H1 (cell line): Measurements from ENCODE around the gene TAT. TPM values are rescaled to one million over a fixed set of nuclear protein-coding genes. Genes with fewer than 3 reads are reported as not detected.

ENCODE experiments used
- CTCF ChIA-PET: fragments of 300-600 bp; sonication (Branson Sonifier 250); formaldehyde crosslinking; loops from one replicate; lab custom pipeline; 2021; ENCODE audit not compliant: partially characterized antibody; lab: Charles Lee
- POLR2A ChIA-PET: fragments of 300-600 bp; sonication (Branson Sonifier 250); formaldehyde crosslinking; loops from one replicate; lab custom pipeline; 2021; ENCODE audit warnings: inconsistent platforms; ENCODE audit not compliant: partially characterized antibody; lab: Charles Lee
- DNase-seq, 2 experiments: peaks; one replicate each; pipeline versions ENCODE4 v3.0.0 to v3.0.0-alpha.2; 2010 to 2022; ENCODE audit warnings: low spot score in 2 of 2, low read depth in 1 of 2, mixed read lengths in 1 of 2
- FAIRE-seq: peaks from 2 replicates; lab custom pipeline; 2011; peaks lifted over from hg19 to GRCh38; lab: Jason Lieb, UNC
- H2AFZ ChIP-seq: 2 replicates; pipeline ENCODE4 v1.8.1; 2012; ENCODE audit warnings: low read length, inconsistent platforms
- H2AK5ac ChIP-seq: 2 replicates; pipeline ENCODE4 v1.6.1; 2013; ENCODE audit warnings: low read depth, low read length
- H2BK120ac ChIP-seq: replicated peaks from 2 replicates; pipeline ENCODE3; 2013; ENCODE audit warnings: low read depth, low read length, inconsistent platforms
- H2BK12ac ChIP-seq: 2 replicates; pipeline ENCODE4 v1.6.1; 2013; ENCODE audit warnings: low read depth, low read length
- H2BK15ac ChIP-seq: 2 replicates; pipeline ENCODE4 v1.6.1; 2013; ENCODE audit warnings: low read length
- H2BK20ac ChIP-seq: 2 replicates; pipeline ENCODE4 v1.6.1; 2013; ENCODE audit warnings: low read length
- H2BK5ac ChIP-seq: 2 replicates; pipeline ENCODE4 v1.6.1; 2013; ENCODE audit warnings: low read depth, low read length
- H3K14ac ChIP-seq: 2 replicates; pipeline ENCODE4 v1.6.1; 2013; ENCODE audit warnings: inconsistent platforms; ENCODE audit not compliant: insufficient read length
- H3K18ac ChIP-seq: 2 replicates; pipeline ENCODE4 v1.6.1; 2013; ENCODE audit warnings: low read length; ENCODE audit errors: extremely low read depth
- H3K23ac ChIP-seq: 2 replicates; pipeline ENCODE4 v1.6.1; 2013; ENCODE audit warnings: inconsistent platforms; ENCODE audit not compliant: insufficient read length
- H3K23me2 ChIP-seq: 2 replicates; pipeline ENCODE4 v1.6.1; 2013; ENCODE audit warnings: low read depth, low read length
- H3K27ac ChIP-seq: 2 replicates; pipeline ENCODE4 v1.6.1; 2011; ENCODE audit warnings: low read depth, low read length, inconsistent platforms
- H3K27me3 ChIP-seq, 4 experiments: replicated peaks in 1 of 4; 1 replicate in 1 of 4; 2 replicates in 3 of 4; pipeline versions ENCODE4 v1.6.1 to v1.8.1; 2011 to 2013; ENCODE audit warnings: low read length in 3 of 4, mild to moderate bottlenecking in 3 of 4, inconsistent platforms in 2 of 4, mixed read lengths in 2 of 4, moderate library complexity in 1 of 4; ENCODE audit not compliant: control insufficient read depth in 3 of 4, insufficient read depth in 3 of 4; ENCODE audit errors: extremely low read depth in 1 of 4
- H3K36me3 ChIP-seq, 4 experiments: 2 replicates each; pipeline versions ENCODE4 v1.6.1 to v1.8.1; 2011 to 2013; ENCODE audit warnings: mild to moderate bottlenecking in 4 of 4, low read length in 3 of 4, moderate library complexity in 2 of 4, control low read depth in 1 of 4, inconsistent platforms in 1 of 4; ENCODE audit not compliant: insufficient read depth in 4 of 4, control insufficient read depth in 2 of 4
- H3K4ac ChIP-seq: replicated peaks from 2 replicates; pipeline ENCODE3; 2013; ENCODE audit warnings: low read length, low read depth, mixed read lengths, inconsistent platforms; ENCODE audit not compliant: insufficient read length
- H3K4me1 ChIP-seq, 4 experiments: replicated peaks in 1 of 4; 1 replicate in 1 of 4; 2 replicates in 3 of 4; pipeline versions ENCODE4 v1.6.1 to v1.8.1; 2011 to 2013; ENCODE audit warnings: low read length in 3 of 4, inconsistent platforms in 2 of 4, mixed read lengths in 1 of 4; ENCODE audit not compliant: insufficient read depth in 4 of 4, control insufficient read depth in 3 of 4
- H3K4me2 ChIP-seq, 2 experiments: 2 replicates each; pipeline versions ENCODE4 v1.6.1 to v1.8.1; 2011 to 2013; ENCODE audit warnings: low read depth in 2 of 2, low read length in 2 of 2, control low read depth in 1 of 2, inconsistent platforms in 1 of 2, mild to moderate bottlenecking in 1 of 2; ENCODE audit not compliant: insufficient read depth in 1 of 2
- H3K4me3 ChIP-seq, 4 experiments: fragments of 200-600, 300-600 bp in 1 of 4; sonication (generic), shearing (Covaris generic), sonication (Bioruptor Twin) in 1 of 4; 2 replicates each; pipeline versions ENCODE4 v1.5.1 to v1.8.1; 2011 to 2016; ENCODE audit warnings: low read length in 4 of 4, low read depth in 3 of 4, control low read depth in 2 of 4, inconsistent platforms in 2 of 4, mild to moderate bottlenecking in 2 of 4, mixed read lengths in 1 of 4, moderate library complexity in 1 of 4; ENCODE audit not compliant: insufficient read depth in 2 of 4; ENCODE audit errors: extremely low read depth in 1 of 4
- H3K56ac ChIP-seq: replicated peaks from 2 replicates; pipeline ENCODE3; 2013; ENCODE audit warnings: low read depth, mild to moderate bottlenecking, mixed read lengths, low read length, inconsistent platforms; ENCODE audit not compliant: insufficient read length
- H3K79me1 ChIP-seq: 2 replicates; pipeline ENCODE4 v1.6.1; 2013; ENCODE audit warnings: low read depth, low read length, control low read depth
- H3K79me2 ChIP-seq, 2 experiments: 2 replicates each; pipeline versions ENCODE4 v1.6.1 to v1.8.1; 2012 to 2013; ENCODE audit warnings: low read length in 2 of 2, mild to moderate bottlenecking in 2 of 2, inconsistent platforms in 1 of 2; ENCODE audit not compliant: insufficient read depth in 2 of 2, control insufficient read depth in 1 of 2
- H3K9ac ChIP-seq, 4 experiments: replicated peaks in 1 of 4; 1 replicate in 1 of 4; 2 replicates in 3 of 4; pipeline versions ENCODE4 v1.6.1 to v1.8.1; 2011 to 2013; ENCODE audit warnings: low read depth in 3 of 4, low read length in 3 of 4, control low read depth in 2 of 4, mild to moderate bottlenecking in 2 of 4, moderate library complexity in 2 of 4, inconsistent platforms in 1 of 4; ENCODE audit errors: extremely low read depth in 1 of 4
- H3K9me3 ChIP-seq, 2 experiments: 2 replicates each; pipeline versions ENCODE4 v1.6.1 to v1.8.1; 2012 to 2013; ENCODE audit warnings: mild to moderate bottlenecking in 2 of 2, moderate library complexity in 2 of 2, control low read depth in 1 of 2, inconsistent platforms in 1 of 2, low read depth in 1 of 2, low read length in 1 of 2, mixed read lengths in 1 of 2; ENCODE audit not compliant: insufficient read depth in 2 of 2
- H4K20me1 ChIP-seq, 2 experiments: replicated peaks in 1 of 2; 2 replicates each; pipeline versions ENCODE3 to v1.8.1; 2011 to 2013; ENCODE audit warnings: inconsistent platforms in 2 of 2, low read length in 2 of 2, mild to moderate bottlenecking in 1 of 2; ENCODE audit not compliant: insufficient read depth in 2 of 2, control insufficient read depth in 1 of 2
- H4K5ac ChIP-seq: 2 replicates; pipeline ENCODE4 v1.6.1; 2013; ENCODE audit warnings: low read length, low read depth, mixed read lengths, inconsistent platforms; ENCODE audit not compliant: insufficient read length
- H4K8ac ChIP-seq: 2 replicates; pipeline ENCODE4 v1.8.0; 2013; ENCODE audit warnings: mild to moderate bottlenecking, moderate library complexity, low read length, inconsistent platforms; ENCODE audit not compliant: insufficient read depth; ENCODE audit errors: extremely low read depth
- H4K91ac ChIP-seq: replicated peaks from 2 replicates; pipeline ENCODE3; 2013; ENCODE audit warnings: low read length, mixed read lengths, inconsistent platforms; ENCODE audit not compliant: insufficient read length
- ATF3 ChIP-seq: IDR thresholded peaks from 2 replicates; pipeline ENCODE4 v1.6.1; 2011; ENCODE audit warnings: low read depth, mild to moderate bottlenecking, low read length; ENCODE audit not compliant: insufficient read depth
- CBX8 ChIP-seq: fragments of 300-800, 300-1000 bp; sonication (generic); IDR thresholded peaks from 2 replicates; pipeline ENCODE4 v1.7.1; 2016; ENCODE audit warnings: low read depth, low read length, borderline replicate concordance
- CTCF ChIP-seq, 3 experiments: IDR thresholded peaks; 1 replicate in 2 of 3; 2 replicates in 1 of 3; pipeline versions ENCODE4 v1.5.1 to v1.6.1; 2011; ENCODE audit warnings: low read length in 3 of 3, mild to moderate bottlenecking in 3 of 3, inconsistent platforms in 2 of 3, low read depth in 1 of 3, moderate library complexity in 1 of 3; ENCODE audit not compliant: insufficient read depth in 1 of 3; ENCODE audit errors: control extremely low read depth in 1 of 3
- EP300 ChIP-seq, 2 experiments: IDR thresholded peaks; 1 replicate in 1 of 2; 2 replicates in 1 of 2; pipeline ENCODE4 v1.6.1; 2011 to 2012; ENCODE audit warnings: low read depth in 2 of 2, low read length in 2 of 2, mild to moderate bottlenecking in 2 of 2, borderline replicate concordance in 1 of 2, inconsistent platforms in 1 of 2, moderate library complexity in 1 of 2
- KDM4A ChIP-seq: IDR thresholded peaks from one replicate; pipeline ENCODE4 v1.7.1; 2012; ENCODE audit warnings: low read depth, mild to moderate bottlenecking, moderate library complexity, low read length, inconsistent platforms; ENCODE audit not compliant: severe bottlenecking
- SAP30 ChIP-seq: fragments of 300-600 bp; sonication (generic); IDR thresholded peaks from 2 replicates; pipeline ENCODE4 v1.7.1; 2012; ENCODE audit warnings: low read length, moderate library complexity, mild to moderate bottlenecking, inconsistent platforms; ENCODE audit not compliant: insufficient read depth, insufficient replicate concordance
- SIX5 ChIP-seq: IDR thresholded peaks from 2 replicates; pipeline ENCODE4 v1.6.1; 2011; ENCODE audit warnings: mild to moderate bottlenecking, low read depth, low read length
- SP1 ChIP-seq: IDR thresholded peaks from 2 replicates; pipeline ENCODE4 v1.6.1; 2011; ENCODE audit warnings: low read depth, low read length
- SRF ChIP-seq: IDR thresholded peaks from 2 replicates; pipeline ENCODE4 v1.6.1; 2011; ENCODE audit warnings: mild to moderate bottlenecking, low read depth, low read length, moderate library complexity
- SUZ12 ChIP-seq: fragments of 200-600 bp; sonication (generic); IDR thresholded peaks from 2 replicates; pipeline ENCODE4 v1.6.1; 2012; ENCODE audit warnings: mild to moderate bottlenecking, inconsistent platforms, low read length, moderate library complexity, mixed read lengths
- TEAD4 ChIP-seq: IDR thresholded peaks from 2 replicates; pipeline ENCODE4 v1.6.1; 2012; ENCODE audit warnings: low read depth, low read length, inconsistent platforms, mixed read lengths
- WGBS, 2 experiments: shearing (Covaris generic) in 1 of 2; methylation state at CpG; one replicate each; pipeline versions ENCODE4 v1.1.6 to v1.1.7; 2013 to 2015; ENCODE audit warnings: low lambda C conversion rate in 2 of 2, mixed read lengths in 2 of 2, inconsistent platforms in 1 of 2, low coverage in 1 of 2, missing lambda C conversion rate in 1 of 2; ENCODE audit not compliant: insufficient replicate concordance in 2 of 2, insufficient coverage in 1 of 2, insufficient read length in 1 of 2; ENCODE audit errors: extremely low coverage in 1 of 2, missing lambda C conversion rate in 1 of 2; 5-methylcytosine and 5-hydroxymethylcytosine counted together
- polyA plus RNA-seq, 7 experiments: library from polyadenylated mRNA; depleted of rRNA in 3 of 7; stranded (reverse) in 5 of 7; unstranded in 2 of 7; fragments of >200 nt in 5 of 7; fragments of 200-250 nt in 2 of 7; gene quantifications; 1 replicate in 5 of 7; 2 replicates in 1 of 7; 4 replicates in 1 of 7; pipeline versions ENCODE4 v1.2.1 to v1.2.3, GENCODE V29; 2011 to 2013; ENCODE audit warnings: missing spikeins in 2 of 7, mixed read lengths in 2 of 7
- total RNA-seq: library from RNA; stranded (reverse); fragmentation: NEBNext Ultra II Directional; extraction: Animal tissue kit (Norgen Biotek cat#: 25700); gene quantifications from 2 replicates; pipeline ENCODE4 v1.2.1, GENCODE V29; 2021

Gene TAT
- total and polyA plus RNA-seq, 2 of the 8 experiments (the other 6 are each of a cell fraction or from before 2014, with no cell fraction given), result 0.03 TPM; not detected in 1

GRCh38 chr16:71590584-71590983 lies 13.7 kb upstream of the TAT start:
- 89% methylated on average over 4 of the region's 4 CpGs; no CpG with 5 or more reads in 1 of the 2 experiments for WGBS, 2 experiments
- H3K23me2 ChIP-seq, result peaks cover 2% of the 10 kb centered on the region; the same call in 1 of the 2 replicates
- no peak for FAIRE-seq
- TF ChIP-seq EP300 (IDR thresholded peaks at IDR 0.05; ENCODE audit: borderline replicate concordance in 1 of 2, low read depth in 2 of 2, low read length in 2 of 2), result no peak
- TF ChIP-seq TEAD4, result no peak
- no peak for TF ChIP-seq SAP30
- TF ChIP-seq CTCF (IDR thresholded peaks at IDR 0.05; ENCODE audit: control extremely low read depth in 1 of 3, insufficient read depth in 1 of 3, low read depth in 1 of 3, low read length in 3 of 3), result no peak
- TF ChIP-seq SRF, result no peak
- TF ChIP-seq CBX8, result no peak
- TF ChIP-seq SP1, result no peak
- TF ChIP-seq ATF3, result no peak
- TF ChIP-seq SUZ12, result no peak
- TF ChIP-seq SIX5, result no peak
- TF ChIP-seq KDM4A, result no peak

More at GRCh38 chr16:71590584-71590983, 13.7 kb upstream of the TAT start:
- H3K18ac ChIP-seq, result no peak overlapping the region
- H3K27ac ChIP-seq, result no peak overlapping the region
- H3K4ac ChIP-seq, result no peak overlapping the region
- H3K14ac ChIP-seq, result no peak overlapping the region
- no peak overlapping the region for H2AFZ ChIP-seq
- H3K4me2 ChIP-seq, result no peak overlapping the region
- no peak overlapping the region for H4K91ac ChIP-seq
- no peak overlapping the region for H3K4me3 ChIP-seq
- no peak overlapping the region for H3K23ac ChIP-seq
- H4K20me1 ChIP-seq, result no peaks in the 10 kb centered on the region
- no peak overlapping the region for H2BK20ac ChIP-seq
- H2AK5ac ChIP-seq, result no peak overlapping the region
- H3K36me3 ChIP-seq, result no peaks in the 10 kb centered on the region
- H3K4me1 ChIP-seq, result no peaks in the 10 kb centered on the region
- DNase-seq, result no peak
- H4K5ac ChIP-seq, result no peak overlapping the region
- ChIA-PET CTCF (no interaction called here), POLR2A (interaction anchor here (0.9 kb wide), 1 partner anchor 9 kb away, joined by 3 read pairs; no protein-coding TSS in a partner anchor)
- H3K79me1 ChIP-seq, result no peaks in the 10 kb centered on the region
- H2BK120ac ChIP-seq, result no peak overlapping the region
- H3K79me2 ChIP-seq, result no peaks in the 10 kb centered on the region
- no peak overlapping the region for H4K8ac ChIP-seq
- H3K27me3 ChIP-seq, result no peaks in the 10 kb centered on the region; a peak in 1 of 7 replicates
- H2BK5ac ChIP-seq, result no peak overlapping the region
- H2BK12ac ChIP-seq, result no peak overlapping the region
- no peak overlapping the region for H3K56ac ChIP-seq
- H3K9me3 ChIP-seq, result no peaks in the 10 kb centered on the region; a peak in 1 of 4 replicates
- no peak overlapping the region for H3K9ac ChIP-seq
- no peak overlapping the region for H2BK15ac ChIP-seq
